Ramos (cell line): ENCODE measurements around the gene FBXO15.

Experiments
- in situ Hi-C: fragments of 300-500 bp; cut with MboI; formaldehyde crosslinking; loops from one replicate; pipeline ENCODE4 v1.14.3; 2022; ENCODE audit warnings: low sequenced_read_pairs; ENCODE audit not compliant: unreplicated experiment

FBXO15 gene

DNA sequence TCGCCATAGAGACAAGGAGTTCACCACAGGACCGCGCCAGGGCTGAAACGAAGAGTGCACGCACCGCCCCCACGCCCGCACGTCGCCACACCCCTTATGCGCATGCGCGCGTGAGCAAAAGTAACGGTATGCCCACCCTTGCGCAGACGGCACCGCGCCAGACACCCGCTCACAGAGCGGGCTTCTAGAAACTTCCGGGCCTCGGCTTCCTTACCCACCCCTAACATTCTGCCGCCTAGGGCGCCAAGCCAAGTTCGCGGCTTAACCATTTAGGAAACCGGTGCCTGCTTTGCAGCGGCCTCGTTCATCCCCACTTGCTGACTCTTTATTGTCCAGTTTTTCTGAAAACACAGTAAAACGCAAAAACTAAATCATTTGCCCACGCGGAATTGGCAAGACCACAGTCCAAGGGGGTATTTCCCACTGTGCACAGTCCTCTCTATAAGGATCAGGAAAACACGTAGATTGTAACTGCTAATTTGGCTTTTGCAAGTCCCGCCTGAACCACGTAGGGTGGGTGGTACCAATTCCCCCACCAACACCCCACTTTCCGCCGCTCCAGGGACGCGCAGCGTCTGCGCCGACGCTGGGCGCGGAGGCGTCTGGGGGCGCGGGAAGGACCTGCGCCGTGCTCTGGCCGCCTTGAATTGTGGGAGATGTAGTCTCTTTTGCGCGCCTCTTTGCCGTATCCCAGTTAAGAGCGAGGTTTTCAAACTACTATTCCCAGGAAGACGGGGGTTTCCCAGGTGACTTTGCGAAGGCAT is at the start of gene FBXO15, which contains the start of gene TIMM21:
Gene FBXO15, minus strand, starts transcription at position 56 of the 764 bp plus-strand sequence. Its CDS starts 49 bp downstream, at position 7.
Gene TIMM21, plus strand, starts transcription at position 745 of the 764 bp plus-strand sequence. CDS start 286 bp downstream, outside the sequence.
- in situ Hi-C loops = no loop called here

DNA sequence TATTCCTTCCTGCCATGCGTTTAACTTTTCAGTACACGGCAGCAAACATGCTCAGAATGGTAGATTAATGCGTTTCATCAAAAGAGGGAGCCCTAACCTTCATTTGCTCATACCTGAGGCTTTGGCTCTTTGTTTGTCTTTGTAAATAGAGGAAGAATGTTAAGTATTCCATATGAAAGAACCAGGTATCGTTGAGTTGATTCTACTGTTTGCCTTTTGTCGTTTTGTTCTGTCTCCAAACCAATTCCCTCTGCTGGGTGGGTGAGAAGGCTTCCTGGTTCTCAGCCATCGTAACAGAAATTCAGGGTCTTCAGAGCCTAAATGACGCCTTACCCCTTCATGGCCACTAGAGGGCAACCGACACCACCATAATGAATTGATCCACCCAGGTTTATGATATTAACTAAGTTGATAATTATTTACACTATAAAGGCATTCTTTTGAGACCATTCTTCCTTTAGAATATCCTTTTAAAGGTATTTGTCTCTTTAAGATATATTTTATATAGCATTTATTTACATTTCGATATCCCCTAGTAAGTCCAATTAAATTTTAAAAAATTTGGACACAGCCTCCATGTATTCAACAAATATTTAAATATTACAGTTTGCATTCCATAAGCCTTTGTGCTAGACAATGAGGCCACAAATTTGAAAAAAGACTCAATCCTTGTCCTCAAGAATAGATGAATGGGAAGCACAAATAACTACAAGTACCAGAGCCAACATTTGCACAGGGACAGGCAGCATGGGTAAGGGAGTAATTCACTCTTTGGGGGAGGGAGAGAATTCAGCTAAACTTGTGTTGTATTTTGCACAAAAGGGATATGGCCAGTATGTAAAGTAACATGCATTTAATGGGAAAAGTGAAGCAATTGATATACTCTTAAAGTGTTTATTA is 48.8 kb upstream of the FBXO15 start:
- in situ Hi-C loops = loop anchor here (10.0 kb wide), 1 partner anchor 358 kb away; no protein-coding TSS in a partner anchor

- in situ Hi-C loops = loop anchor here (10.0 kb wide), 1 partner anchor 360 kb away; no protein-coding TSS in a partner anchor
Observed at GRCh38 chr18:74194691-74195090, 47.1 kb upstream of the FBXO15 start.

DNA sequence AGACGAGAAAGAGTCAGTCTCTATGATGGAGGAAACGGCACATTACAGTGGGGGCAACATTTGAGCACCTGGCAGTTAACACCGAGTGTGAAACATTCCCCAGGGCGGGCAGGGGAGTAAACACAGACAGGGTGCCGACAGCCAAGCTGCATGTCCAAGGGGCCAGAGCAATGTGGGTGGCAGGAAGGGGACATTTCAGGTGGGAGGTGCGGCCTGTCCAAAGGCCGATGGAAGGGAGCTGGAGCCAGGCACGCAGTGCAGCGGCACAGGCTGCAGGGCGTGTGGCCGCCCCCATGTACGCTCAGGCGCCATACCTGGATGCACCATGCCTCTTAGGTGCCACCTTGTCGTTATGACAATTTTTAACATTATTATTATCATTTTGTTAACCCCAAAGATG is 43.9 kb upstream of the FBXO15 start:
- in situ Hi-C loops = loop anchor here (10.0 kb wide), 1 partner anchor 363 kb away; no protein-coding TSS in a partner anchor

GRCh38 chr18:74190086-74190485 is 42.5 kb upstream of the FBXO15 start:
- in situ Hi-C loops = loop anchor here (10.0 kb wide), 1 partner anchor 365 kb away; no protein-coding TSS in a partner anchor

DNA sequence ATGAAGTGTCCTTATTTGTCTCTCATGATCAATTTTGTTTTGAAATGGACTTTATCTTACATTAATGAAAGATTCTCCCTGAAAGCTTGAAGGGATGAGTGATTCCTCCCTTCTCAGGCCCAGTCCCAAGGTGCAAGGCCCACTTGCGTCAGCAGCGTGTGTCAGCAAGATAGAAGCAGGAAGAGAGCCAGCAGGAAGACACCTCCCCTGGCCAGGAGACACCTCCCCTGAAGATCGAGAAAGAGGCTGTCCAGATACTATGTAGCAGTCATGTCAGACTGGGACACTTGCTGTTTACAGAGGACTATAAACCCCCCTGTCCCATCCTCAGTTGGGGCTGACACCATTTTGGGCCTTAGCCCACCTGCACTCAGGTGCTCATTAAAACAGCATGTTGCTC is 39.0 kb upstream of the FBXO15 start:
- in situ Hi-C loops = no loop called here

GRCh38 chr18:74185860-74186259 is 38.2 kb upstream of the FBXO15 start:
- in situ Hi-C loops = no loop called here

GRCh38 chr18:74184875-74185274 is 37.2 kb upstream of the FBXO15 start:
- in situ Hi-C loops = no loop called here

DNA sequence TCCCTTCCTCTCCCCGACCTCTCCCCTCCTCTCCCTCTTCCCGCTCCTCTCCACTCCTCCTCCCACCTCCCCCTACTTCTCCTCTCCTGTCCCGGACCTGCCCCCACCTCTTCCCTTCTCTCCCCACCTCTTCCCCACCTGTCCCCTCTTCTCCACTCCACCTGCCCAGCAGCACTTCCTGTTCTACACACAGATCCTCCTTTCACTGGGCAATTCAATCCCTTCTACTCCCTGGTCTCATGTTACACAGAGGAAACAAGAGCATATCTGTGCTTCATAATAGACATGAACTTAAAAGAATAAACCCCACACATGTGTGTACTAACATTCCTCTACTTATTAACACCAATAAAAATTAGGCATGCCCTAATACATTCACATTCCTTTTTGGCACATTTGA is 35.5 kb upstream of the FBXO15 start:
- in situ Hi-C loops = no loop called here

DNA sequence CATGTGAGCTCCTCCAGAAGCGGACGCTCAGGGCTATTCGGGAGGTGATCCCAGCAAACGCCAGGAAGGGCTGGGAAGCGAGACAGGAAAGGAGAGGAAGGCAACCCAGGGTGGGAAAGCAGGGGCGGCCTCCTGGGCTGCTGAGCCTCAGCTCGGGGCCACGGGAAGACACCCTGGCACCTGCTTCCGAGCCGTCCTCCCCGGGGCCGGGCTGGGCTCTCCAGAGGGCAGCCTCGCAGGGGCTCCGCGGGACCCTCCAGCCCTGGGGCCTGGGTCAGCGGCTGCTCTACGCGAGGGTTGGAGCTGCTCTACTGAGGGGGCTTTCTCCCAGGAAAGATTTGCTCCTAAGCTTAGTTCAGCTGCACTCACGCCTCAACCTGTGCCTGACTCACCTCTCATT is 34.7 kb upstream of the FBXO15 start:
- in situ Hi-C loops = no loop called here

DNA sequence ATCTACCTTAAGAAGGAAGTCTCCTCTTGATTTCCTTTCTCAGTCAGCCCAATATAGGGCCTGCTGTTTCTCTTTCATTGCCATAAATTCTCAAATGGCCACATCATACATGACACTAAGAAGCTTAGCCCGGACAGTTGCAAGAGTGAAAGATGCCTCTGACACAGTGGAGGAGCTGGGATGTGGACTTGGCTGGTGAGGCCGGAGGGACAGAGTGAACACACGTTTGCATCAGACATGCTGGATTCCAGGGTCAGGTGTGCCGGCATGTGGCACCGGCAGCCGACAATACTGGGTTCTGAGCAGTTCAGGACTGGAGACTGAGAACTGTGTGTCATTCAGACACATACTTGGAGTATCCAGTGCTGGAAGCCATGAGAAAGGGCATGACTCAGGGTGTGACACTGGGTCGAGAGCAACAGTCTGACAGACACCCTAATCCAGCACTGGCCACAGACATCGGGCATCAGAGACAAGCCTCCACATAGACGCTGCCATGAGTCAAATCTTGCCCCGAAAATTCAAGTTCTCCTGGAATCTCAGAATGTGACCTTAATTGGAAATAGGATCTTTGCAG is 32.1 kb upstream of the FBXO15 start:
- in situ Hi-C loops = no loop called here

DNA sequence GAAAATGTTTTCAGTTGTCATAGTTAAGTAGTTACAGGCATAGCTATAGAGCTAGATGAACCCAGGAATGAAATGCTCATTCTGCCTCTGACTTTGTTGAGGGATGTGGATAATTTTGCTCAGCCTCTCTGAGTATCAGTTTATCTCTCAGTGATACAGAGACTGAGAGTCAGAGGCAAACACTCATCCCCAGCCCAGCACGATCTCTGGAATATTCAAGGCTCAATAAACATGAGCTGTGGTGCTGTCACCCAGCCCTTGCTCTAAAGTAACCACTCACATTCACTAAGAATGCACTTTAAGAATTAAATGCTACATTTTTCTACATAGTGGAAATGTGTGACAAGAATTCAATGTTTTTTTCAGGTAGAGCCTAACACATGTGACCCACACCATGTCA is 31.2 kb upstream of the FBXO15 start:
- in situ Hi-C loops = no loop called here

GRCh38 chr18:74175658-74176057 is 28.0 kb upstream of the FBXO15 start:
- in situ Hi-C loops = no loop called here

DNA sequence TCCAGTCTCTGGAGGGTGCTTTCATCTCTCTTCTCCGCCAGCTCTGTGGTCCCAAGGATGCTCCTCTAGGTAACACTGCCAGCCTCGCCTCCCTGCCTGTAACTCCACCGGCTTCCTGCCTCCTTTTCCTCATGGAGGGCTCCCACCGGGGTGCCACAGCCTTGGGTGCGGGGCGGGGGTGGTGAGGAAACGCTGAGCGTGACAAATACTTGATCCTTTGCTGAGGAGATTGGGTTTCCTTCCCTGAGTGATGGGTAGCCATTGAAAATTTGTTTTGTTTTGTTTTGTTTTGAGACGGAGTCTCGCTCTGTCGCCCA is 25.8 kb upstream of the FBXO15 start:
- in situ Hi-C loops = no loop called here

DNA sequence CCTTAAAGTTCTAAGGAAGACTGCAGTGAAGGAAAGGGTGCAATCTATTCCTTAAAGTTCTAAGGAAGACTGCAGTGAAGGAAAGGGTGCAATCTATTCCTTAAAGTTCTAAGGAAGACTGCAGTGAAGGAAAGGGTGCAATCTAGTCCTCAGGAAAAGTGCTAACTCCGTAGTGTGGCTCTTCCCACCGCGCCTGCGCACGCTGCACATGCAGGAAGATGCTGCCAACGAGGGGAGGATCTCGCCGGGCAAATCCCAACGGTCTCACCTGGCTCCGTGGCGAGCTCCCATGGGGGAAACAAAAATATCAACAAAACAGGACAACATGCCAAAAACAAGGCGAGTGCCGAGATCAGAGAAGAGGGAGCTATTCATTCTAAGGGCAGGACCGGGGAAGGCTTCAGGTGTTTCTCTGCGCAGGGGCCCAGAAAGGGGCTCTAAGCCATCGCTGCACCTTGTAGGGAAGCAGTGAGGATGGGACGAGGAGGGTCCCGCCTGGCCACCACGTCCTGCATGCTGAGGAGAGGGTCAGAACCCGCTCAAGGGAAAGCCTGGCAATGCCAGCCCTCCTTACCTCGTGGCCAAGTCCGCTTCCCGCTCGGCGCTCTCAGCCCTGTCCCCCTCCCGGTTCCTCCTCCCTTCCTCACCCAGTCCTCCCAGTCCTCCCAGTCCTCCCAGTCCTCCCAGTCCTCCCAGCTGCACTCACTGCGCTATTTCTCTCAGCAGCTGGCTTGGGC is 25.2 kb upstream of the FBXO15 start:
- in situ Hi-C loops = no loop called here

- in situ Hi-C loops = no loop called here
Observed at GRCh38 chr18:74171910-74172606, 24.4 kb upstream of the FBXO15 start.

- in situ Hi-C loops = no loop called here
Observed at GRCh38 chr18:74166386-74166785, 18.8 kb upstream of the FBXO15 start.

- in situ Hi-C loops = no loop called here
Observed at GRCh38 chr18:74163019-74163660, 15.5 kb upstream of the FBXO15 start.

GRCh38 chr18:74155276-74155675 is 7.6 kb upstream of the FBXO15 start:
- in situ Hi-C loops = no loop called here
